NCI-H2107 treated with DMSO at 0.1 percent for 48 hours (cell line): ENCODE data around the gene BSG.

Source experiments
- DNase-seq: peaks from one replicate; lab custom pipeline; 2025; ENCODE audit not compliant: unreplicated experiment; lab: John Stamatoyannopoulos, UW

Gene BSG

DNA sequence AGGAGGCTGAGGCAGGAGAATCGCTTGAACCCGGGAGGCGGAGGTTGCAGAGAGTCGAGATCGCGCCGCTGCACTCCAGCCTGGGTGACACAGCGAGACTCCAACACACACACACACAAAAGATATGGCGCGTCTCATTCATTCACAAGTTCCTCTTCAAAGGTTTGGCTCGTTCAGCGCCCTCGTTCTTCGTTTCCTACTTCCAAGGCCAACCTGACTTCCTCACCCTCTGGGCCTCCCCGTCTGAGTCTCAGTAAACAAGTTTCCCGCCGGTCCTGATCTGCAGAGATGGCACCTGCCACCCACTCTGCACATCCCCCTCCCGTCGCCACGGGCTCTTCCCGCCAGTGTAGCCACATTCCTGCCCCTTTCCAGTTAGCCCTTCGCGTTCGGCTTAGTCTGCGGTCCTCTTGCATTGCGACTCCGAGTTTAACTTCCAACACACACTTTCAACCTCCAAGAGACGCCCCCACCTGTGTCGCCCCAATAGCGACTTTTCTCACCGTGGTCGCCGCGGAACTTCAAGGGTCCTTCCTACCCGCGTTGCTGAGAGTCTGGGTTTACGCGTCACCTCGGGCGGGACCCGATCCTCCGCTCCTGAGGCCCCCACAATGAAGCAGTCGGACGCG is 1.3 kb upstream of the BSG start:
- DNase-seq: peak; percentile 26

GRCh38 chr19:571566-571974 is 826 bp upstream of the BSG start:
- no peak for DNase-seq

DNA sequence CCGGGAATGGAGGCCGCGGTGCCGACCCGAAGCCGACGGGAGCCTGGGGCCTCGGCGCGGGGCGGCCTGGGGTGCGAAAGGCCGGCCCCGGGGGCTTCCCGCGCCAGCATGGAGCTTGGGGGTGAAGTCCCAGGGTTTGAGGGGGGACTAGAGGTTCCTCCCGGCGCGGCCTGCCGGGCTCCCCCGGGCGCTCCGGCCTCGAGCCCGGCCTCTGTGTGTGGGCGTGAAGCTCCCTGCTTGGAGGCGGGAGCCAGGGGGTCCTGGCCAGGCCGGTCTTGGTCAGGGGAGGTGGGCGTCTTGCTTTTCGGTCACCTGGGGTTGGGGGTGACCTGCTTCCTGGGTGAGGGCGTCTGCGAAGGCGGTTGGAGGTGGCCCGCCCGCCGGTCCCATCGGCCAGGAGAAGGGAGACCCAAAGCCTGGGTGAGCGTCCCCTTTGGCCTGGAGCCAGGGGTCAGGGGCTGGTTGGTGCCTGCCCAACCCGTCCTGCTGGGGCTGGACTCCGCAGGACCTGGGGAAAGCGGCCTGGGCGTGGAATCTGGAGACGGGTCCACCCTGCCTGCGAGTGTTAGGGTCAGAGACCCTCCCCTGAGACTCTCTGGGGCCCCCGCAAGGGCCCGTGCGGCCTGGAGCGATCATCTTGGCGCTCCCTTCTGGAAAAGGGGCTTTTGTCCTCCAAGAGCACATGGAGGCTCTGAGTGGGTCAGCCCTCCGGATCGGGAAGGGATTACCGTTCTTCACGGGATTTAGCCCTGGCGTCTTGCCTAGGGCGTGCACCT is 535 bp downstream of the BSG start:
- DNase-seq: no peak

DNA sequence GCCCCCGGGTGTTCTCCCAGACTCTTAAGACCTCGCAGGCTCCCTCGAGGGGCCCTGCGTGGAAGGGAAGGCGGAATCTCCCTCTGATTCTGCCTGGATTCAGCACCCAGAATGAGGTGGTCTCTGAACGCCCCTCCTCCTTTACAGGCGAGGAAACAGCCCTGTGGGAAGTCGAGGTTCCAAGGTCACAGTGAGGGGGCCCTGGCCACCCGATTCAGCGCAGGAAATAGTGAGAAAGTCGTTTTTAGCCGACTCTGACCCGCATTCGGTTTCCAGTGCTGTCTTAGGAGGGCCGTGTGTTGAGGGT is 1.1 kb downstream of the BSG start:
- DNase-seq: no peak

GRCh38 chr19:574658-575526 is 2.5 kb downstream of the BSG start:
- no peak for DNase-seq

DNA sequence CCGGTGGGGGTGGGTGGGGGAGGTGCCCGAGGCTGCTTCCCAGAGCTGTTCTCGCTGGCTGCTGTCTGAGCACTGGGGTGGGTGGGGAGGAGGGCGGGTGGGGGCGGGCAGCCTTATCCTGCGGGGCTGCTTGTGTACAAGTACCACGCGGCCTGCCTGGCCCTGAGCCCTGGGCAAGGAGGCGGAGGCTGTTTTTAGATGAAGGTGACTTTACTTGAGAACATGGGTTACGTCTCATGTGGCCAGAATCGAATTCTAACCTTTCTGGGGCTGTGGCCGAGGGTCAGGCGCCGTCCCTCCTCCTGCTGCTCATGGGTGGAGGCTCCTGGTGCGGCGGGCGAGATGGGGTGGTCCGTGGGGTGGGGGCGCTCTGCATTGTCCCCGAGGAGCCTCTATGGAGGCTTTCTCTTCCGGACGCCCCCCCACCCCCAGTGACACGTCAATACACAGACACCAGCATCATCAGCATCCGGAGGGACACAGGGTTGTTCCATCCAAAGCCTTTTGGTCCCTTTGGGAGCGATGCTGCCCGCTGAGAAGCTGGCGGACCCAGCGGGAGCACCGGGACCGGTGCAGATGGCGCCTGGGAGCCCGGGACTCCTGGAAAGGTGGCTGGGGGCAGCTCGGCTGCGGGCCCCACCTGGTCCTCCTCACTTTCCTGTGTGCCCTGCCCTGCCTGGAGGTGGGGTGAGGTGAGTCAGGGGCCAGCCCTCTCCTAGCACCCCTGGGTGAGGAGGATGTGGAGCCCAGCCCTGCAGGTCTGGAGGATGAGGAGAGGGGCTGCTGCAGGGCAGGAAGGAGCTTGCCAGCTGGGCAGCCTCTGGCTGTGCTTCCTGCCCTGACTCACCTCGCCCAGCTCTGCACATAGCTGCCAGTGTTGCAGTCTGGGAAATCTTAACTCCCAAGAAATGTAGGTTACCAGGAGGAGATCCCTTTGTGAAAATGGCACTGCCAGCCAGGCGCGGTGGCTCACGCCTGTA is 3.4 kb downstream of the BSG start:
- DNase-seq: no peak

- no peak for DNase-seq
Observed at GRCh38 chr19:576768-577438, 4.5 kb downstream of the BSG start.

DNA sequence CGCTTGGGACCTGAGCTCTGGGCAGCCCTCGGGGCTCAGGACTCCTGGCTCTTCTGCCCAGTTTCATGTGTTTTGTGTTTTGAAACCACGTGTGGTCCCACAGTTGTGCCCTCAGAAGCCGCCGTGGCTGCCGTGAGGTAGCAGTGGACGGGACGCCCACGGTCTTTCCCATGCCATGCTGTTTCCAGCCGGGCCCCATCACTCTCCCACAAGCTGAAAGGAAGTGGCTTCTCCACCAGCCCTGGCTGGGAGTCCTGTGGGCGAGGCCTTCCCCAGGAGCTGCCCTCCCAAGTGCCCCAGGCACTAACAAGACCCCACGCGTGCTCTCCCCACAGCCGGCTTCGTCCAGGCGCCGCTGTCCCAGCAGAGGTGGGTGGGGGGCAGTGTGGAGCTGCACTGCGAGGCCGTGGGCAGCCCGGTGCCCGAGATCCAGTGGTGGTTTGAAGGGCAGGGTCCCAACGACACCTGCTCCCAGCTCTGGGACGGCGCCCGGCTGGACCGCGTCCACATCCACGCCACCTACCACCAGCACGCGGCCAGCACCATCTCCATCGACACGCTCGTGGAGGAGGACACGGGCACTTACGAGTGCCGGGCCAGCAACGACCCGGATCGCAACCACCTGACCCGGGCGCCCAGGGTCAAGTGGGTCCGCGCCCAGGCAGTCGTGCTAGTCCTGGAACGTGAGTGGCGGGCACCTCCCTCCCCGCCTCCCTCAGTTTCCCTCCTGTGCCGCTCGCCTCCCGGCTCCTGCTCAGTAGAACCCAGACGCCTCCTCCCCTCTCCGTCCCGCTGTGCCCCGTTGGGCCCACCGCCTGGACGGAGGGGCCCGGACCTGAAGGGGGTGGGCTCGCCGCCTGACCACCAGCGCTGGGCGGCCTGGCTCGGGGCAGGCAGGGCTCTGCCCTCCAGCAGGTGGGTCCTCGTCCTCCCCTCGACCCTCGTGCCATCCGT is 5.3 kb downstream of the BSG start:
- DNase-seq: no peak

- DNase-seq: no peak
Observed at GRCh38 chr19:579111-579841, 6.9 kb downstream of the BSG start.

DNA sequence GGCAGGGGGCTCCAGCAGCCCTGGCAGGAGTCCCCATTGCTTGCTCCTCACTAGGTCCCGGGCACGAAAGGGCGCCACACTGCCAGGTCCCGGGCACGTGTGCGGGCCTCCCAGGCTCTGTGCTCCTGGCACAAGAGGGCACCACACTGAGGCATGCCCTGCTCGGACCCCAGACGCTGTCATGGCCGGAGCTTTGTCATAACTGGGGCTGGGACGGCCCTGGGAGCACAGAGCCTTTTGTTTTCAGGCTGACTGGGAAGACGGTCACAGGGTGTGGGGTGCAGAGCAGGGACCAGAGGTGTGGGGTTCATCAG is 7.4 kb downstream of the BSG start:
- DNase-seq: no peak

GRCh38 chr19:580274-580835 is 8.0 kb downstream of the BSG start:
- no peak for DNase-seq

- DNase-seq: no peak
Observed at GRCh38 chr19:581399-582111, 9.2 kb downstream of the BSG start.

DNA sequence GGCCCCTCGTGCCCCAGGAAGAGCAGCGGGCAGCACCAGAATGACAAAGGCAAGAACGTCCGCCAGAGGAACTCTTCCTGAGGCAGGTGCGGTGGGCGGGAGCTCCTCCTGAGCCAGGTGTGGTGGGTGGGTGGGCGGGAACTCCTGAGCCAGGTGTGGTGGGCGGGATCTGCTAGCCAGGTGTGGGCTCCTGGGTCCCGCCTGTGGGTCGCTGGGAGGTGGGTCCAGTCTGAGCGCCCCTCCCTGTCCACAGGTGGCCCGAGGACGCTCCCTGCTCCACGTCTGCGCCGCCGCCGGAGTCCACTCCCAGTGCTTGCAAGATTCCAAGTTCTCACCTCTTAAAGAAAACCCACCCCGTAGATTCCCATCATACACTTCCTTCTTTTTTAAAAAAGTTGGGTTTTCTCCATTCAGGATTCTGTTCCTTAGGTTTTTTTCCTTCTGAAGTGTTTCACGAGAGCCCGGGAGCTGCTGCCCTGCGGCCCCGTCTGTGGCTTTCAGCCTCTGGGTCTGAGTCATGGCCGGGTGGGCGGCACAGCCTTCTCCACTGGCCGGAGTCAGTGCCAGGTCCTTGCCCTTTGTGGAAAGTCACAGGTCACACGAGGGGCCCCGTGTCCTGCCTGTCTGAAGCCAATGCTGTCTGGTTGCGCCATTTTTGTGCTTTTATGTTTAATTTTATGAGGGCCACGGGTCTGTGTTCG is 10.3 kb downstream of the BSG start:
- DNase-seq: no peak

- no peak for DNase-seq
Observed at GRCh38 chr19:583198-583967, 11.0 kb downstream of the BSG start.

DNA sequence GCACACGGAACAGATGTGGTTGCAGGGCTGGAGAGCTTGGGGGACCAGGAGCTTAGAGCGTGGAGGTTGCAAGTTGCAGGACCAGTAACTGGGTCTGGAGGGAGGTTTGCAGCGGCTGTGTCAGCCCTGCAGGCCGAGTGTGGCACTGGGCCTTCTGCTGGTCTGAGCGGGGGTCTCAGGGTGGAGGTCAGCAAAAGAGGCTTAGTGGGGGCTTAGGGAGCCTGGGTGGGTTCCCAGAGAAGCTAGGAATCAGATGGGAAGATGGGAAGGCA is 11.5 kb downstream of the BSG start:
- no peak for DNase-seq

DNA sequence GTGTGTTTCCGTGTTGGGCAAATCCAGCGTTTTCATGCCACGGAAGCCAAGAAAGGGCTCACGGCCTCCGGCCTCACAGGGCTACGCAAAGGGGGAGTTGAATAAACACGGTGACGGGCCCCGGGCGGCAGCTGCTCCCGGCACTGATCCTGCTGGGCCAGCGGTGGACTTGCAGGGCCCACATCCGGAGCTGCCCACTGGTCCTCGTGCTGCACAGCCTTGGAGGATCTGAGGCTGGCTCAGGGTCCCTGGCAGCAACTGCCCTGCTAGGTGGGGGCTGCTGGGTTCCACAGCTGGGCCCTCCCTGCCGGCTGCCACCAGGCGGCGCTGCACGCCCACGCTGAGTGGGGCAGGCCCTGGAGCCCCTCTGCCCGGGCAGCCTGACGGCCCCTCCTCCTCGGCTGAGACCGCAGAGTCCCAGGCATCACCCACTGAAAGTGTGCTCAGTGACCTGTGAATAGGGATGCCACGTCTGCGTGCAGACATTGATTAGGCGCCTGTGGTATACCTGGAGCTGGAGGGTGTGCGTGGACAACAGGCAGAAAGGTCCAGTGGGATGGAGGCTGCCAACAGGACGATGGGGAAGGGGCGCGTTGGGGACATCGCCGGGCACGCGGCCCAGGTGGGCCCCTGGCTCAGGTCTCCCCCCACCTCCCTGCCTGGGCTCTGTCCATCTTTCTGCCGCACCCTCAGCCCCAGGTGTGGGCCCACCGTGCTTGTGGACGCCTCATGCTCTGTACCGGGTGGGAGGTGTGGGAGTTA is 12.0 kb downstream of the BSG start:
- no peak for DNase-seq
